HepG2 (cell line): ENCODE data around the gene VDR. TPM values are rescaled to one million over a fixed set of nuclear protein-coding genes. Genes with fewer than 3 reads are reported as not detected.

ENCODE experiments used
- DDIT3 ChIP-seq: sonication (generic); formaldehyde crosslinking; IDR thresholded peaks from 2 replicates; pipeline ENCODE4 v1.4.0; 2020; ENCODE audit warnings: mild to moderate bottlenecking, missing genetic modification reagents
- MEIS2 ChIP-seq: sonication (generic); formaldehyde crosslinking; IDR thresholded peaks from 2 replicates; pipeline ENCODE4 v1.9.0; 2021; ENCODE audit warnings: mild to moderate bottlenecking, missing genetic modification reagents
- PAXIP1 ChIP-seq: sonication (generic); formaldehyde crosslinking; conservative IDR thresholded peaks from 2 replicates; pipeline ENCODE4 v1.4.0; 2020; ENCODE audit warnings: mild to moderate bottlenecking, missing genetic modification reagents, moderate library complexity
- POLR2G ChIP-seq: fragments of 200-400 bp; formaldehyde crosslinking; IDR thresholded peaks from 2 replicates; pipeline ENCODE4 v1.6.1; 2018; ENCODE audit warnings: mild to moderate bottlenecking, low read depth, low read length, moderate library complexity
- SNAI1 ChIP-seq: sonication (generic); formaldehyde crosslinking; IDR thresholded peaks from 2 replicates; pipeline ENCODE4 v1.5.0; 2020; ENCODE audit warnings: mild to moderate bottlenecking, missing genetic modification reagents, borderline replicate concordance
- TEAD3 ChIP-seq: optimal IDR thresholded peaks from 2 replicates; pipeline ENCODE3; 2016; ENCODE audit warnings: borderline replicate concordance
- ZBTB10 ChIP-seq: sonication (generic); formaldehyde crosslinking; IDR thresholded peaks from 2 replicates; pipeline ENCODE4 v1.4.0; 2020; ENCODE audit warnings: missing genetic modification reagents, borderline replicate concordance
- ZBTB2 ChIP-seq: sonication (generic); formaldehyde crosslinking; IDR thresholded peaks from 2 replicates; pipeline ENCODE4 v1.8.0; 2022; ENCODE audit warnings: low read depth, missing genetic modification reagents
- ZFP82 ChIP-seq: sonication (generic); formaldehyde crosslinking; IDR thresholded peaks from 2 replicates; pipeline ENCODE4 v1.5.1; 2020; ENCODE audit warnings: mild to moderate bottlenecking, missing genetic modification reagents, borderline replicate concordance
- ZNF18 ChIP-seq: sonication (generic); formaldehyde crosslinking; IDR thresholded peaks from 2 replicates; pipeline ENCODE4 v1.8.0; 2022; ENCODE audit warnings: mild to moderate bottlenecking, missing genetic modification reagents; ENCODE audit not compliant: insufficient replicate concordance
- ZNF281 ChIP-seq: sonication (generic); formaldehyde crosslinking; IDR thresholded peaks from 2 replicates; pipeline ENCODE4 v1.4.0; 2020; ENCODE audit warnings: missing genetic modification reagents, borderline replicate concordance
- ZNF605 ChIP-seq: sonication (generic); formaldehyde crosslinking; IDR thresholded peaks from 2 replicates; pipeline ENCODE4 v1.8.0; 2022; ENCODE audit warnings: mild to moderate bottlenecking, missing genetic modification reagents
- ZSCAN31 ChIP-seq: sonication (generic); formaldehyde crosslinking; IDR thresholded peaks from 2 replicates; pipeline ENCODE4 v1.5.0; 2020; ENCODE audit warnings: low read depth, mild to moderate bottlenecking, missing genetic modification reagents
- ZSCAN9 ChIP-seq: IDR thresholded peaks from 2 replicates; pipeline ENCODE4 v1.6.1; 2016; ENCODE audit warnings: borderline replicate concordance
- polyA plus RNA-seq, 8 experiments: library from polyadenylated mRNA; depleted of rRNA in 3 of 8; stranded (reverse) in 7 of 8; unstranded in 1 of 8; fragments of >200 nt; fragmentation: Illumina TruSeq in 4 of 8; extraction: Trizol in 4 of 8; gene quantifications; 2 replicates each; pipeline versions ENCODE4 v1.2.1 to v1.2.3, GENCODE V29; 2011 to 2016; ENCODE audit warnings: low read depth in 4 of 8, missing spikeins in 1 of 8, mixed read lengths in 1 of 8; ENCODE audit not compliant: insufficient read depth in 1 of 8
- total RNA-seq, 5 experiments: library from RNA; depleted of rRNA; stranded (reverse); fragments of >200 nt; fragmentation: Illumina TruSeq; extraction: Trizol; gene quantifications; 2 replicates each; pipeline ENCODE4 v1.2.3, GENCODE V29; 2016; ENCODE audit warnings: low read depth in 1 of 5

Gene VDR
- total and polyA plus RNA-seq, 2 of the 13 experiments (the other 11 are each of a cell fraction or from before 2014, with no cell fraction given), result 0.08 to 0.33 TPM

GRCh38 chr12:47949441-47950341 lies 44.9 kb upstream of the VDR start (continued):
- TF ChIP-seq ZBTB10 (CRISPR knock-in tag) (no peak), DDIT3 (CRISPR knock-in tag) (no peak), ZSCAN31 (CRISPR knock-in tag) (no peak), PAXIP1 (CRISPR knock-in tag) (peak; percentile 91), ZNF18 (CRISPR knock-in tag) (no peak), TEAD3 (CRISPR knock-in tag) (peak; percentile 60), ZNF281 (CRISPR knock-in tag) (0 out of 2 replicates have a peak, but pooled peaks have one; percentile 19), SNAI1 (CRISPR knock-in tag) (no peak), ZBTB2 (no peak), ZFP82 (CRISPR knock-in tag) (no peak), MEIS2 (CRISPR knock-in tag) (no peak; the same call in 1 of the 2 replicates), POLR2G (no peak), ZNF605 (CRISPR knock-in tag) (0 out of 2 replicates have a peak, but pooled peaks have one; percentile 30), ZSCAN9 (CRISPR knock-in tag) (peak; percentile 63; the same call in 1 of the 2 replicates)
